T-helper 22 cell (primary cell): ENCODE results near the gene OR2K2.
"Not testable (repeated sequence)": the region's sequence is repeated elsewhere in the genome, so short reads cannot be mapped to it uniquely, and the experiment has no call there.

Experiments
- DNase-seq: peaks from one replicate; pipeline ENCODE4 v3.0.0-alpha.2; 2020; ENCODE audit warnings: low read depth

The OR2K2 gene

GRCh38 chr9:111330124-111330523 lies at the start of gene OR2K2:
Gene OR2K2 (minus strand): TSS chr9:111330224. CDS start chr9:111328433, 1,791 bp downstream.
- DNase-seq = no peak

GRCh38 chr9:111375817-111376564 lies 46.0 kb upstream of the OR2K2 start:
- no peak for DNase-seq

- DNase-seq = no peak
Measured at GRCh38 chr9:111375062-111375461, 45.0 kb upstream of the OR2K2 start.

- DNase-seq = no peak
Measured at GRCh38 chr9:111372297-111372696, 42.3 kb upstream of the OR2K2 start.

GRCh38 chr9:111366978-111367377 lies 37.0 kb upstream of the OR2K2 start:
- DNase-seq = no peak

- no peak for DNase-seq
Measured at GRCh38 chr9:111362526-111362925, 32.5 kb upstream of the OR2K2 start.

GRCh38 chr9:111360881-111361280 lies 30.9 kb upstream of the OR2K2 start:
- no peak for DNase-seq

GRCh38 chr9:111356481-111357244 lies 26.6 kb upstream of the OR2K2 start:
- DNase-seq = no peak

GRCh38 chr9:111352545-111352944 lies 22.5 kb upstream of the OR2K2 start:
- no peak for DNase-seq

GRCh38 chr9:111350556-111350955 lies 20.5 kb upstream of the OR2K2 start:
- no peak for DNase-seq

GRCh38 chr9:111349766-111350165 lies 19.7 kb upstream of the OR2K2 start:
- no peak for DNase-seq

- no peak for DNase-seq
Measured at GRCh38 chr9:111348821-111349271, 18.8 kb upstream of the OR2K2 start.

GRCh38 chr9:111334318-111334863 lies 4.4 kb upstream of the OR2K2 start:
- DNase-seq = not testable (repeated sequence)

- no peak for DNase-seq
Measured at GRCh38 chr9:111320631-111321030, 9.4 kb downstream of the OR2K2 start.

GRCh38 chr9:111316796-111317195 lies 13.2 kb downstream of the OR2K2 start:
- no peak for DNase-seq

GRCh38 chr9:111305914-111306313 lies 24.1 kb downstream of the OR2K2 start:
- no peak for DNase-seq

GRCh38 chr9:111304000-111304399 lies 26.0 kb downstream of the OR2K2 start:
- not testable (repeated sequence) for DNase-seq

GRCh38 chr9:111301195-111301594 lies 28.8 kb downstream of the OR2K2 start:
- DNase-seq = no peak

GRCh38 chr9:111300140-111300735 lies 29.8 kb downstream of the OR2K2 start:
- no peak for DNase-seq

- DNase-seq = not testable (repeated sequence)
Measured at GRCh38 chr9:111299599-111299966, 30.4 kb downstream of the OR2K2 start.

GRCh38 chr9:111298731-111299598 lies 31.1 kb downstream of the OR2K2 start:
- no peak for DNase-seq

GRCh38 chr9:111298111-111298510 lies 31.9 kb downstream of the OR2K2 start:
- DNase-seq = no peak
